ENCODE data around the gene RPS3.

DNA sequence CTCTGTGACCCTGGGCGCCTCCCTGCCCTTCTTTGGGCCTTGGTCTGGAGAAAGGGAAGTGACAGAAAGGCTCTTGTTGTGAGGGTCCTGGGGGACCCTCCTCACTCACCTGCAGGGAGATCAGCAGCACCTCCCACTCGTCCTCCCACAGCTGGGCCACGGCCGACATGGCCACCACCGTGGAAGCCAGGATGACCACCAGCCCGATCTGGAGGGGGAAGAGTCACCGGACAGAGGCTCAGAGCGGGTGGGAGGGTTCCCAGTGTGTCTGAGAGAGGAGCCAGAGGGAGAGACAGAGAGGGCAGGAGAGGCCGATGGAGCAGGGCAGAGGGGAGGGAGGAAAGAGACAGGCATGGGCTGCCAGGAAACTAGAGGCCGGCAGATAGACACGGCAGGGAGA, 50.5 kb downstream of the RPS3 start:
- no peak for TF ChIP-seq POLR2A (IDR thresholded peaks at IDR 0.05)
- TF ChIP-seq, protein P1, sequence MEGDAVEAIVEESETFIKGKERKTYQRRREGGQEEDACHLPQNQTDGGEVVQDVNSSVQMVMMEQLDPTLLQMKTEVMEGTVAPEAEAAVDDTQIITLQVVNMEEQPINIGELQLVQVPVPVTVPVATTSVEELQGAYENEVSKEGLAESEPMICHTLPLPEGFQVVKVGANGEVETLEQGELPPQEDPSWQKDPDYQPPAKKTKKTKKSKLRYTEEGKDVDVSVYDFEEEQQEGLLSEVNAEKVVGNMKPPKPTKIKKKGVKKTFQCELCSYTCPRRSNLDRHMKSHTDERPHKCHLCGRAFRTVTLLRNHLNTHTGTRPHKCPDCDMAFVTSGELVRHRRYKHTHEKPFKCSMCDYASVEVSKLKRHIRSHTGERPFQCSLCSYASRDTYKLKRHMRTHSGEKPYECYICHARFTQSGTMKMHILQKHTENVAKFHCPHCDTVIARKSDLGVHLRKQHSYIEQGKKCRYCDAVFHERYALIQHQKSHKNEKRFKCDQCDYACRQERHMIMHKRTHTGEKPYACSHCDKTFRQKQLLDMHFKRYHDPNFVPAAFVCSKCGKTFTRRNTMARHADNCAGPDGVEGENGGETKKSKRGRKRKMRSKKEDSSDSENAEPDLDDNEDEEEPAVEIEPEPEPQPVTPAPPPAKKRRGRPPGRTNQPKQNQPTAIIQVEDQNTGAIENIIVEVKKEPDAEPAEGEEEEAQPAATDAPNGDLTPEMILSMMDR (IDR thresholded peaks at IDR 0.05), result no peak

Data from esophagus squamous epithelium (tissue), 4 donors.